Caco-2 (cell line): ENCODE results near the gene CAPSL. TPM values are rescaled to one million over a fixed set of nuclear protein-coding genes. Genes with fewer than 3 reads are reported as not detected.

Experiments used
- BruUV-seq: library from RNA; stranded (reverse); fragments of 400-500 nt; replicated peaks from 2 replicates; lab custom pipeline; 2021; lab: Mats Ljungman, UMichigan
- CTCF ChIA-PET: fragments of 300-600 bp; sonication (Branson Sonifier 250); formaldehyde crosslinking; loops from one replicate; lab custom pipeline; 2022; ENCODE audit warnings: antibody characterized with exemption; lab: Charles Lee
- POLR2A ChIA-PET: fragments of 300-600 bp; sonication (Branson Sonifier 250); formaldehyde crosslinking; loops from one replicate; lab custom pipeline; 2022; ENCODE audit warnings: antibody characterized with exemption; lab: Charles Lee
- DNase-seq, 2 experiments: peaks; one replicate each; pipeline versions ENCODE4 v3.0.0 to v3.0.0-alpha.2; 2020 to 2022
- H3K27me3 ChIP-seq: replicated peaks from 2 replicates; pipeline ENCODE4 v1.6.0; 2011; ENCODE audit warnings: low read length; ENCODE audit not compliant: control insufficient read depth, insufficient read depth
- H3K36me3 ChIP-seq: 2 replicates; pipeline ENCODE4 v1.5.1; 2011; ENCODE audit warnings: low read length; ENCODE audit not compliant: control insufficient read depth, insufficient read depth
- H3K4me1 ChIP-seq: fragments of 250-450 bp; sonication (Bioruptor Pico); 2 replicates; pipeline ENCODE4 v1.5.1; 2020; ENCODE audit warnings: mild to moderate bottlenecking
- H3K4me3 ChIP-seq: 2 replicates; pipeline ENCODE4 v1.5.1; 2011; ENCODE audit warnings: low read depth, mild to moderate bottlenecking, control low read depth, low read length
- H3K9me3 ChIP-seq: fragments of 250-450 bp; sonication (Bioruptor Pico); 2 replicates; pipeline ENCODE4 v1.5.1; 2020; ENCODE audit warnings: mild to moderate bottlenecking, moderate library complexity
- H3K27ac Mint-ChIP-seq: one replicate; pipeline ENCODE4 v1.8.0; 2022; ENCODE audit warnings: mixed read lengths; ENCODE audit not compliant: unreplicated experiment
- H3K27me3 Mint-ChIP-seq: one replicate; pipeline ENCODE4 v1.8.0; 2022; ENCODE audit warnings: mixed read lengths; ENCODE audit not compliant: insufficient read depth, unreplicated experiment
- H3K36me3 Mint-ChIP-seq: one replicate; pipeline ENCODE4 v1.8.0; 2022; ENCODE audit warnings: mild to moderate bottlenecking, mixed read lengths; ENCODE audit not compliant: insufficient read depth, unreplicated experiment
- H3K4me1 Mint-ChIP-seq: one replicate; pipeline ENCODE4 v1.8.0; 2022; ENCODE audit warnings: low read depth, mixed read lengths; ENCODE audit not compliant: unreplicated experiment
- H3K4me3 Mint-ChIP-seq: one replicate; pipeline ENCODE4 v1.8.0; 2022; ENCODE audit warnings: mild to moderate bottlenecking, moderate library complexity, mixed read lengths; ENCODE audit not compliant: unreplicated experiment
- H3K9me3 Mint-ChIP-seq: one replicate; pipeline ENCODE4 v1.8.0; 2022; ENCODE audit warnings: mixed read lengths; ENCODE audit not compliant: unreplicated experiment
- intact Hi-C: fragments of 100-400 bp; cut with micrococcal nuclease; formaldehyde crosslinking; loops from one replicate; pipeline ENCODE4 v1.10.0; 2022; ENCODE audit not compliant: unreplicated experiment
- total RNA-seq: library from RNA; stranded (reverse); gene quantifications from 2 replicates; pipeline ENCODE4 v1.2.3, GENCODE V29; 2022
- TF ChIP-seq, protein P1 (sequence below), 2 experiments: fragments of 200-600 bp in 1 of 2; IDR thresholded peaks; 1 replicate in 1 of 2; 2 replicates in 1 of 2; pipeline versions ENCODE4 v1.5.1 to v1.8.0; 2011 to 2022; ENCODE audit warnings: antibody characterized with exemption in 1 of 2, control low read depth in 1 of 2, inconsistent platforms in 1 of 2, low read depth in 1 of 2, low read length in 1 of 2, mild to moderate bottlenecking in 1 of 2, moderate library complexity in 1 of 2; ENCODE audit not compliant: insufficient read depth in 1 of 2, severe bottlenecking in 1 of 2, unreplicated experiment in 1 of 2

Gene CAPSL
- total RNA-seq, 1 experiment from 2014 or later: not detected

DNA sequence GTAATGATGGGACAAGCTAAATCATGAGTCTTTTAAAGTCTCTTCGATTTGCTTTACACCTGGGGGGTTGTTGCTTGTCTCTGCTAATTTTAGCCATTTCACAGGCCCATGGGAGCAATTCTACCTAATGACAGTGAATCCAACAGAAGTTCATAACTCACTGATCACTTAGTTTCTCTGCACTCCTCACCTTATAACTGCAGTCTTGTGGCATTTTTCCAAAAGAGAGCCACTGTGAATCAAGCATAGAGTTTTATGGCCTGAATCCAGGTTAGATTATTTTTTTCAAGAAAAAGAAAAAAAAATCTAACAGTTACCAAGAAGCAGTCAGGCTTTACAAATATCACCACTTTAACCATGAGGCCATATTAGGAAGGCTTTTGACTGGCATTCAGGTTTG lies 83.2 kb downstream of the CAPSL start:
- Histone ChIP-seq H3K36me3 (no peaks in the 10 kb centered on the region), H3K4me3 (no peak overlapping the region), H3K4me1 (no peaks in the 10 kb centered on the region), H3K9me3 (no peaks in the 10 kb centered on the region), H3K27me3 (no peaks in the 10 kb centered on the region)
- no peak overlapping the region for H3K4me3 Mint-ChIP-seq
- TF ChIP-seq, protein P1, sequence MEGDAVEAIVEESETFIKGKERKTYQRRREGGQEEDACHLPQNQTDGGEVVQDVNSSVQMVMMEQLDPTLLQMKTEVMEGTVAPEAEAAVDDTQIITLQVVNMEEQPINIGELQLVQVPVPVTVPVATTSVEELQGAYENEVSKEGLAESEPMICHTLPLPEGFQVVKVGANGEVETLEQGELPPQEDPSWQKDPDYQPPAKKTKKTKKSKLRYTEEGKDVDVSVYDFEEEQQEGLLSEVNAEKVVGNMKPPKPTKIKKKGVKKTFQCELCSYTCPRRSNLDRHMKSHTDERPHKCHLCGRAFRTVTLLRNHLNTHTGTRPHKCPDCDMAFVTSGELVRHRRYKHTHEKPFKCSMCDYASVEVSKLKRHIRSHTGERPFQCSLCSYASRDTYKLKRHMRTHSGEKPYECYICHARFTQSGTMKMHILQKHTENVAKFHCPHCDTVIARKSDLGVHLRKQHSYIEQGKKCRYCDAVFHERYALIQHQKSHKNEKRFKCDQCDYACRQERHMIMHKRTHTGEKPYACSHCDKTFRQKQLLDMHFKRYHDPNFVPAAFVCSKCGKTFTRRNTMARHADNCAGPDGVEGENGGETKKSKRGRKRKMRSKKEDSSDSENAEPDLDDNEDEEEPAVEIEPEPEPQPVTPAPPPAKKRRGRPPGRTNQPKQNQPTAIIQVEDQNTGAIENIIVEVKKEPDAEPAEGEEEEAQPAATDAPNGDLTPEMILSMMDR (IDR thresholded peaks at IDR 0.05; ENCODE audit: insufficient read depth in 1 of 2, low read depth in 1 of 2, low read length in 1 of 2, severe bottlenecking in 1 of 2, unreplicated experiment in 1 of 2): no peak
- H3K4me1 Mint-ChIP-seq: no peaks in the 10 kb centered on the region
- ChIA-PET CTCF (no interaction called here), POLR2A (no interaction called here)
- H3K27ac Mint-ChIP-seq: no peak overlapping the region
- no peaks in the 10 kb centered on the region for H3K36me3 Mint-ChIP-seq
- no TSS peak for BruUV-seq
- peaks cover 2% of the 10 kb centered on the region for H3K27me3 Mint-ChIP-seq
- no peak for DNase-seq
- intact Hi-C loops: no loop called here
- H3K9me3 Mint-ChIP-seq: no peaks in the 10 kb centered on the region

Other genes starting within 250 kb of the CAPSL start
- gene IL7R, start 81.7 kb downstream of the CAPSL start, total RNA-seq: not detected in 2 replicates
- gene UGT3A1, start 52.8 kb upstream of the CAPSL start, total RNA-seq: not detected in 2 replicates
- not detected in 2 replicates for gene UGT3A2, start 128.3 kb upstream of the CAPSL start, total RNA-seq
- gene LMBRD2, start 213.3 kb upstream of the CAPSL start, total RNA-seq: 11.5 and 15.2 TPM in 2 replicates
- 192 and 230 TPM in 2 replicates for gene SKP2, start 213.5 kb upstream of the CAPSL start, total RNA-seq